Fibroblast of skin of right quadriceps (primary cell): ENCODE results near the gene CD9.

Experiments
- DNase-seq: peaks from one replicate; pipeline ENCODE4 v3.0.0-alpha.2; 2013

Gene CD9

DNA sequence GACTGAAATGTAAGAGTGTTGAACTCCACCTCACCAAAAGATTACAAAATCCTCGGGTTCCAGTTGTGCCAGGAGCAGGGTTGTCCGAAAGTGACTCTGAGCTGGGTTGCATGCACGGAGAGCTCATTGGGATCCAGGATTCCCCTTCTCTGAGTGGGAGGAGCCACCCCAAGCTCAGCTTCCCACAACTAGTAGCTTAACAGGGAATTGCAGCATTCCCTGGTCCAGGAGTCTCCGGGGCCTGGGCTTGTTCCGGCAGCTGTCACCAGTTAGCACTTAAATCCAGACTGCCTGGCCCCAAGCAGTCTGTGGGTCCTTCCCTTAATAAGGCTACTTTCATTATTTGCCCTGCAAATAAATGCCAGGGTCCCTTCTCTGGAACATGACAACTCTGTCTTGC, 50.1 kb downstream of the CD9 start:
- no peak for DNase-seq

GRCh38 chr12:6253278-6253677, 53.1 kb downstream of the CD9 start:
- no peak for DNase-seq

DNA sequence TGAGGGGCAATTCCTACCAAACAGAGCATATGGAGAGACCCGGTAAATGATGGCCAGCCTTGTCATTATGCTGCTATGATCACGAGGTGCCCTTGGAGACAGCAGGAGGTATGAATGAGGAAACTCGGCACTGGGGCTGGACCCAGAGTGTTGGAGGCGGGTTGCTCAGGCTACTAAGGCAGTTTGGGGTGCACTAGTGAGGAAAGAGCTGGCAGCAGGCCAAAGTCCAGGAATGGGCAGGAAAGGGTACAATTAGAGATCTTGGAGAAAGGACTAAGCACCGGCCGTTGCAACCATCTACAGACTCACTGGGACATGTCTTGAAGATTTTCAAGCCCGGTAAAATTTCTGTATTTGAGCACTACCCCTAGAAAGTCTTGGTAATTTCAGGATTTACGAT, 54.3 kb downstream of the CD9 start:
- no peak for DNase-seq

GRCh38 chr12:6257007-6257406, 56.8 kb downstream of the CD9 start:
- DNase-seq = no peak

GRCh38 chr12:6262211-6262610, 62.0 kb downstream of the CD9 start:
- DNase-seq = no peak

DNA sequence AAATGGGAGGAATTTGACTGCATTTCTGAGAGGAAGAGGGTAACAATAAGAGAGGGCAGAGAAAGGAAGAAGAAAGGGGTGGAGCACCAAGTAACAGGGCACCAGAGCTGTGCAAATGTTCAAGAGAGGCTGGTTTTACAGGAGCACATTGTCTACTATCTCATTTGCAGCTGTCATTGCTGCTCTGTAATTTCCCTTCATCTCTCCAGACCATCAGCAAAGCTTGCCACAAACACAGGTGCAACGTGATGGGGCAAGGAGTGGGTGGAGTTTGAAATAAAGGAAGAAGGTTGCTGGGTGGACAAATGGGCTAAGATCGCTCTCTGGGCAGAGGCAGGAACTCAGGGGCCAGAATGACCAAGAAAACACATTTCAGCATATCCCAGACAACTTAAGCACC, 62.4 kb downstream of the CD9 start:
- DNase-seq = no peak

GRCh38 chr12:6263931-6264330, 63.7 kb downstream of the CD9 start:
- no peak for DNase-seq

- no peak for DNase-seq
These were observed 64.3 kb downstream of the CD9 start for GRCh38 chr12:6264402-6265037.

- no peak for DNase-seq
These were observed 64.8 kb downstream of the CD9 start for GRCh38 chr12:6265038-6265405.

DNA sequence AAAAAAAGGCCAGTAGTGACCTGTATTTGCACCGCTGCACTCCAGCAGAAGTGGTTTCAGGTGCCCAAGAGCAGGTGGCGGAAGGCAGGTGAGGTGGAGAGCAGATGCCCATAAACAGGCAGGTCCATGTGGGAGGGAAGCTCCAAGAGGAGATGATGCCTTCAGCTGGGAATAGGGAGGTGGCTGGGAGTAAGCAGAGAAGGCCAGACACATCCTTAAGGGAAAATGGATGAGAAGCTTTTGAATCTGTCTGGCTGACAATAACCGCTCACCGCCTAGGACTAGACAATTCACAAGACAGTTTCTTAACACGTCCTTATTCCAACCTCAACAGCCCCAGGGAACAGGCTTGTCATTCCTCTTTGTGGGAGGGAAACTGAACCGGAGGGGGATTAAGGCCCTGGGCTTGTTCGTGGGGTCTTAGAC, 66.4 kb downstream of the CD9 start:
- no peak for DNase-seq

DNA sequence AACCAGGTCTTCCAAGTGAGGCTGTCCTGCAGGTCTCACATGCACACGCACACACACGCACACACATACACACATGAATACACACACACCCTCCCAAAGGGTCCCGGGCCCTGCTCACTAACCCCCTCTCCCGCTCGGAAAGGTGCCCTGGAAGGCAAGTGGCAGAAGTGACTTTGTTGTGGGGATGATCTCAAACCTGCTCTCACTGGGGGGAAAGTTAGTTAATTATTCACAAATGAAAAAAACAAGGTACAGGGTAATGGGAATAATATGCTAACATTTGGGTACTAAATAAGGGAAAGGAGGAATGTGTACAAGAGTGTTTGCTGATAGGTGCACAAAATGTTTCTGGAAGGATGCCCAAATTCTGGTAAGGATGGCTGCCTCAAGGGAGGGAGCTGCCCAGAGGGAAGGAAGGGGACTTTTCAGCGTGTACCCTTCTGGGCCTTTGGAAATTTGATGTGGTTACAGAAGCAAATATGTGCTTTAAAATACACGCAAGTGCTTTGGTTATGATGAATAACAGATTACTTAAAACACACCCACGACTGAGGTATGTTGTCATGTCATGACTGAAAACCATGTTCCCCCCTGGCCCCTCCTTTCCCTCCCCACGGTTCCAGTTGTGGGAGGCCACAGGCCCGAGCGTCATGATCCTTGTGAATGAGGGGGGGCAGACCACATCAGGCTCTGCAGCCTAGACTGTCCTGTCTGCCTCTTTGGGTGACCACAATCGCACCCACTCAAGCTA, 66.9 kb downstream of the CD9 start:
- peak; percentile 56 for DNase-seq

- DNase-seq = no peak
These were observed 68.4 kb downstream of the CD9 start for GRCh38 chr12:6268484-6269157.

GRCh38 chr12:6269986-6270385, 69.8 kb downstream of the CD9 start:
- no peak for DNase-seq

DNA sequence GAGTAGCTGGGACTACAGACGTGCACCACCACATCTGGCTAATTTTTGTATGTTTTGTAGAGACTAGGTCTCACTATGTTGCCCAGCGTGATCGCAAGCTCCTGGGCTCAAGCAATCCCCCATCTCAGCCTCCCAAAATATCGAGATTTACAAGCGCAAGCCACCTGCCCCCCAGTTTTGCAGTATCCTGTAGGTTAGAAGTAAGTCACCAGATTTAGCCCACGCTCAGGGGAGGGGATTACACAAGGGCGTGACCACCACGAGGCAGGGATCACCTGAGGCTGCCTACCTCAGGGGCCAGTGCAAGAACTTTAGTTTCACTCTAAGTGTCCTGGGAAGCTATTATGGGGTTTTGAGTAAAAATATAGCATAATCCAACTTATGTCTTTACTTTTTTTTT, 71.1 kb downstream of the CD9 start:
- DNase-seq = no peak

- no peak for DNase-seq
These were observed 72.4 kb downstream of the CD9 start for GRCh38 chr12:6272300-6273204.

DNA sequence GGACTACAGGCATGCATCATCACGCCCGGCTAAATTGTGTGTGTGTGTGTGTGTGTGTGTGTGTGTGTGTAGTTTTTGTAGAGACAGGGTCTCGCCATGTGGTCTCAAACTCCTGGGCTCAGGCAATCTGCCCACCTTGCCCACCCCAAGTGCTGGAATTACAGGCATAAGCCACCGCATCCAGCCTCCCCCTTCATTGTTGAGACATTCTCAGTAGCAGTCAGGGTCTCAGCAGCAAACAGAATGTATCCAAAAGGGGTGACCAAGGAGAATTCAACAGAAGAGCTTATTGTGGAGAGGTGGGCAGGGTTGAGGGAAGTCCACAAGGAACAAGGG, 73.0 kb downstream of the CD9 start:
- DNase-seq = no peak

GRCh38 chr12:6273541-6274230, 73.5 kb downstream of the CD9 start:
- no peak for DNase-seq

DNA sequence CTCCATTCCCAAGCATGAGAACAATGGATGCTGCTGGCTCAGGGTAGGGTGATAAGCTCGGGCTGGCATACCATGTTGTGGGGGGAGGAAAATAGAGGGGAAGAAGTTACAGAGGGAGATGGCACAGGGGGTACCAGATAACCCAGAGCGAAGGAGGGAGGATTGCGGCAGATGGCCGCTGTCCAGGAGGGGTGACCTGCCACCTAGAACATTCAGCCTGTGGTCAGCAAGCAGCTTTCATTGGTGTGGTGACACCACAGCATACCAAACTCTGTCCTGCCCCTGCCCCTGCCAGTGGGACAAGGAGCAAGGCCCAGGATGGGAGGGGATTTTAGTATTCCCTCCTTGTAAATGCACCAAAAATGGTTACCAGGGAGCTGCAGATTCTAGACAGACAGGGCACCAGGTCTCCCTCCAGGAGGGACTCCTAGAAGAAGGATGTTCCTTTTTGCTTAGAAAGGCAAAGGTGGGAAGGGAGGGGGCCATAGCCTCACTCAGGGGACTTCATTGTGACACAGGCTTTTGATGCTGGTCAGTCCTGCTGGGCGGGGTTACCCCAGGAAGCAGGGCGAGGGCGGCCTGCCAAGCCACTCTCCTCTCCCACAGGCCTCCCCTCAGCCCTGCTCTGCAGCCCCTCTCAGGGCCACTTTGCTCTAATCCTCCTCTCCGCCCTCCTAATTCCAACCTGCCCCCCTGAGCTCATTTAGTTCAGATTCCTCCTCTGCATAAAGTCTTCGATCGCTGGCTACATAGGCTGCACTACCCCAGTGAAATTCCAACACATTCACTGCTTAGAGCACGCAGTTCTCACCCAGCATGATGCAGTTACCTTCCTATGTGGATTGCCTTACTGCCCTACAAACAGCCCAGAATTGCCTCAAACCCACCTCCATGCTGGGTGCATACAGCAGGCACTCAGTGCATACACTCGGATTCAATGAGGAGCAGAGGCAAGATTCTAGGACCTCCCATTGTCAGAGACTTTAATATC, 74.3 kb downstream of the CD9 start:
- DNase-seq = no peak

DNA sequence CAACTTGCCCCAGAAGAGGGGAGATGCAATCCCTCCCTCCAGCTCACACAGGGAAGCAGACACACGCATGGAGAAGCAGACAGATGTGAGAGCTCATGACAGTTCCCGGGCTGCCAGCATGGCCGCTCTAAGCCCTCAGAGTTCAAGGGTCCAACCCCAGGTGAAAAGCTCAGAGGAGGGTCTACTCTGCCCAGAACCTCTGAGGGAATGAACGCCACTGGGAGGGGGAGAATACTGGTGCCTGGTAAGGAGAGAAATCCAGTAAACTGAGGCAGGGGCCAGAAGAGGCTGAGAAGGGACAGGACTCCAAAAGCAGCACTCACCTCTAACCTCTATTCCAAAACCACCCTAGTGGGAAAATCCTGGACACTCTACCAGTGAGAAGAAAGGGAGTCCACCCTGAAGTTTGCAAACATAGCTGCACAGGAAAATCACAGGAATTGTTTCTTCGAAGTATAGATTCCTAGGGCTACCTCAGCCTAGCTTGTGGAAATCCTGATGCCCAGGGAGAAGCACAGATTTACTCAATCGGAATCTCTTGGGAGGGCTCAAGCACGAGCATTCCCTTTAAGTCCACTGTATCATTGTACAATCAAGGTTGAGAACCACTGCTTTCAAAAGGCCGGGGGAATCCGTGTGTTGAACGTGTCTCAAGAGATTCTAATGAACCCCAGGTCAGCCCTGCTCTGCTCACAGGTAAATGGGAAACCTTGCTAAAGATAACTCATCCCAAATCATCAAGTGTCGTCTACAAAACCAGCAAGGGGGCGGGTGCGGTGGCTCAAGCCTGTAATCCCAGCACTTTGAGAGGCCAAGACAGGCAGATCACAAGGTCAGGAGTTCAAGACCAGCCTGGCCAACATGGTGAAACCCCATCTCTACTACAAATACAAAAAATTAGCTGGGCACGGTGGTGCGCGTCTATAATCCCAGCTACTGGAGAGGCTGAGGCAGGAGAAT, 76.0 kb downstream of the CD9 start:
- DNase-seq = no peak

DNA sequence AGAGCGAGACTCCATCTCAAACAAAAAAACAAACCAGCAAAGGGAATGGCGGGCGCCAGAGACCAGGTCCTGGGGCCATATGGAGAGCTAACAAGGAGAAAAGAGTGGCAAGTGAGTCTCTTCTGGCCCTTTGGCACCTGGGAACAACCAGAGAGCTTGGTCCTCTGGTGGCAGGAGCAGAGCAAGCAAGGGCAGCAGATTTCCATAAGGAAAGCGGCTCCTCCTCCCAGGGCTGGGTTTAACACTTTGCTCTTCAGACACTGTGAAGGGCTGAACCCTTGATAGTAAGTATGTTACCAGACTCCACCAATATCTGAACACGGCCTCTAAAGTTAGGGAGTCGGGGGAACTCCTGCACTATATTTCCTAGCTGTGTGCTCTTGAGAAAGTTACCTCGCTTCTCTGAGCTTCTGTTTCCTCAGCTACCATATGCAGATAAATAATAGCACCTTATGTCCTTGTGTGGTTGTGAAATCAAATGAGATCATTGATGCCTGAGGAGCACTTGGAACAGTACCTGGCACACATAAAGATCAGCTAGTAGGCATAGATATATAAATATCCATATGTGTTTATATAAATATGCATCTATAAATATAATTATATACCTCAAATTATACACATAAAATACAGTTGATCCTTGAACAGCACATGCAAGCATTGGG, 76.9 kb downstream of the CD9 start:
- no peak for DNase-seq
